Measurements from ENCODE around the gene BID.
"Not testable (repeated sequence)": the region's sequence is repeated elsewhere in the genome, so short reads cannot be mapped to it uniquely, and the experiment has no call there.

BID gene

GRCh38 chr22:17698276-17698675 lies 76.0 kb downstream of the BID start:
- not testable (repeated sequence) for DNase-seq

GRCh38 chr22:17697196-17697595 lies 77.1 kb downstream of the BID start:
- DNase-seq = not testable (repeated sequence)

DNA sequence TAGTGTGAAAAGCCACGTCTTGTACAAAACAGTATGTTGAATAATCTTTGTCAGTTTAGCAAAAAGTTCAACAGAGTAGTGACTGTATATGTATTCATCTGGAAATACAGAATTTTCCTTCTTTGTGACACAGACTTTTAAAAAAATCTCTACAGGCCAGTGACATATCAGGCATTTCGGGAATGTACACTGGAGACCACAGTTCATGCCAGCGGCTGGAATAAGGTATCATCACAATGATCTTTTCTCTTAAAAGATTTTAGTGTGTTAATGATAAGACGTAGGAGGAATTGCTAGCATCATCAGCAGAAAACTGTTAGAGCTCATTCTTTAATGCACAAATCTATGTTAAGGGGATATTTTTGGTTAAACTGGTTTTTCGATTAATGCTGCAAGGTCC lies 78.3 kb downstream of the BID start:
- DNase-seq = no peak

DNA sequence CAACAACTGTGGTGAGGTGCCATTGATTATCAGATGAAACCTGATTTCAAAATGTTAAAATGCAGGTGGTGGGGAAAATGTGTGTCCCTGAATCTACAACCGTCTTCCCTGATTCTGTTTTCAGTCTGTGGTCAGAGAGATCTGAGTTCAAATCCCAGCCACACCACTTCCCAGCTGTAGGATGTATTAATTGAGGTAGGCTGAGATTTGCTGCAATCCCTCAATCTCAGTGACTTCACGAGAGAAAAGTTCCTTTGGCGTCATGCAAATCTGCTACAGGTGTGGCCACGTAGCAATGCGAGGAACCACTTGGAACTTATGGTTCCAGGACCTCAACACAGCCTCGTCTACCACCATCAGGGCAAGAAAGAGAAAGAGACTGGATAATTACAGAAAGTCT lies 79.5 kb downstream of the BID start:
- no peak for DNase-seq

DNA sequence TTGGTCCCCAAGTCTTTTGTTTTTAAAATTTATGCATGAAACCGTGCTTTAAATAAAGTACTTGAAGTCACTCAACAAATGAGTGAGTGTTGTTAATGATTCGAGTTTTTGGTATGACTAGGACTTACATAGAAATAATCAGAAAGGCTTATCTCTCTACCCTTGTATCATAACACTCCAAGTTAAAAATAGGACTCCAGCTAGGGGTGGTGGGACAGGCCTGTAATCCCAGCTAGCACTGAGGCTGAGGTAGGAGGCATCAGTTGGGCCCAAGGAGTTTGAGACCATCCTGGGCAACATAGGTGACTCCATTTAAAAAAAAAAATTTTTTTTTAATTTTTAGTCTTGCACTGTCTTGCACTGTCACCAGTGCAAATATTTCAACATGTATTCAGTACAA lies 80.1 kb downstream of the BID start:
- no peak for DNase-seq

DNA sequence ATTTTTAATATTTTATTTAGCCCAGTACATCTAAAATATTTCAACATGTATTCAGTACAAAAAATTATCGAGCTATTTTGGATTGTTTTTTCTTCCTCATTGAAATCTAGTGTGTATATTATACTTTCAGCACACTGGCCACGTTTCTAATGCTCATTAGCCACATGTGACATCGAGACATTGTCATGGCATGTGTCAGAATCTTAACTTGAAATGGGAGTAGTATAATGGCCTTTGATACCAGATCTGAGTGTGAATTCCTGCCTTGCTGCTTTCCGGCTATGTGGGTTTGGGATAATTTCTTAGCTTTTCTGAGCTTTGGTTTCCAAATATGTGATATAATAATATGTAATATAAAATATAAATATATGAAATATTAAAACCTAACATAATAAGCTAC lies 81.4 kb downstream of the BID start:
- DNase-seq = no peak

GRCh38 chr22:17684245-17684644 lies 90.0 kb downstream of the BID start:
- DNase-seq = no peak
